Activated CD8-positive, alpha-beta T cell treated with anti-CD3 and anti-CD28 coated beads for 36 hours (primary cell): ENCODE results near the gene USP22. TPM values are rescaled to one million over a fixed set of nuclear protein-coding genes. Genes with fewer than 3 reads are reported as not detected.

Experiments
- ATAC-seq: fragments of 200-7000 bp; cut with Tn5 transposase; one replicate; pipeline ENCODE4 v1.10.0; 2021; ENCODE audit warnings: mild to moderate bottlenecking, moderate library complexity
- CTCF ChIA-PET: fragments of 350-600 bp; sonication (Branson Sonifier 250); formaldehyde crosslinking; loops from one replicate; lab custom pipeline; 2021; ENCODE audit warnings: antibody characterized with exemption; lab: Charles Lee
- POLR2A ChIA-PET: fragments of 350-600 bp; sonication (Branson Sonifier 250); formaldehyde crosslinking; loops from one replicate; lab custom pipeline; 2021; ENCODE audit warnings: antibody characterized with exemption; lab: Charles Lee
- DNase-seq: peaks from one replicate; pipeline ENCODE4 v3.0.0-alpha.2; 2020
- H3K27ac Mint-ChIP-seq: one replicate; pipeline ENCODE4 v1.8.0; 2021; ENCODE audit warnings: mild to moderate bottlenecking, mixed read lengths
- H3K27me3 Mint-ChIP-seq: one replicate; pipeline ENCODE4 v1.8.0; 2021; ENCODE audit warnings: mixed read lengths
- H3K36me3 Mint-ChIP-seq: one replicate; pipeline ENCODE4 v1.8.0; 2021; ENCODE audit warnings: low read depth, mixed read lengths
- H3K4me1 Mint-ChIP-seq: one replicate; pipeline ENCODE4 v1.8.0; 2021; ENCODE audit warnings: low read depth, mixed read lengths
- H3K4me3 Mint-ChIP-seq: one replicate; pipeline ENCODE4 v1.8.0; 2021; ENCODE audit warnings: mild to moderate bottlenecking, moderate library complexity, mixed read lengths
- H3K9me3 Mint-ChIP-seq: one replicate; pipeline ENCODE4 v1.8.0; 2021; ENCODE audit warnings: mixed read lengths
- intact Hi-C: fragments of 100-400 bp; cut with micrococcal nuclease; formaldehyde crosslinking; loops from one replicate; pipeline ENCODE4 v1.10.0; 2022
- total RNA-seq, 2 experiments: library from RNA; stranded (reverse); gene quantifications; one replicate each; pipeline ENCODE4 v1.2.3, GENCODE V29; 2021
- TF ChIP-seq, protein P1 (sequence below): fragments of 200-600 bp; IDR thresholded peaks from one replicate; pipeline ENCODE4 v1.8.0; 2022; ENCODE audit warnings: antibody characterized with exemption, mild to moderate bottlenecking

USP22 gene
- total RNA-seq, 2 experiments from 2014 or later, result 149 to 153 TPM

DNA sequence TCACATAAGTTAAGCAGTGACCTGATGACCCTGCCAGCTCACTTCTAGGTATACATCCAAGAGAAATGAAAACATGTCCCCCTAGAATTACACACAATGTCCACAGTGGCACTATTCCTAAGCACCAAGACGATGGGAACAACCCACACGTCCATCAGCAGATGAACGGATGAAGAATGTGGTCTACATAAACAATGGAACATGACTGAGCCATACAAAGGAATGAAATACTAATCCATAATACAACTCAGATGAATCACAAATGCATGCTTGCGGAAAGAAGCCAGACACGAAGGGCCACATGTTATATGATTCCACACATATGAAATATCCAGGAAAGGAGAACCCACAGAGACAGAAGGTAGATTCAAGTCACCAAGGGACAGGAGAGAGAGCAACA lies 17.4 kb downstream of the USP22 start:
- H3K27me3 Mint-ChIP-seq, result no peaks in the 10 kb centered on the region
- H3K4me3 Mint-ChIP-seq, result no peak overlapping the region
- peaks cover 59% of the 10 kb centered on the region for H3K4me1 Mint-ChIP-seq
- peaks cover 52% of the 10 kb centered on the region for H3K36me3 Mint-ChIP-seq
- TF ChIP-seq, protein P1, sequence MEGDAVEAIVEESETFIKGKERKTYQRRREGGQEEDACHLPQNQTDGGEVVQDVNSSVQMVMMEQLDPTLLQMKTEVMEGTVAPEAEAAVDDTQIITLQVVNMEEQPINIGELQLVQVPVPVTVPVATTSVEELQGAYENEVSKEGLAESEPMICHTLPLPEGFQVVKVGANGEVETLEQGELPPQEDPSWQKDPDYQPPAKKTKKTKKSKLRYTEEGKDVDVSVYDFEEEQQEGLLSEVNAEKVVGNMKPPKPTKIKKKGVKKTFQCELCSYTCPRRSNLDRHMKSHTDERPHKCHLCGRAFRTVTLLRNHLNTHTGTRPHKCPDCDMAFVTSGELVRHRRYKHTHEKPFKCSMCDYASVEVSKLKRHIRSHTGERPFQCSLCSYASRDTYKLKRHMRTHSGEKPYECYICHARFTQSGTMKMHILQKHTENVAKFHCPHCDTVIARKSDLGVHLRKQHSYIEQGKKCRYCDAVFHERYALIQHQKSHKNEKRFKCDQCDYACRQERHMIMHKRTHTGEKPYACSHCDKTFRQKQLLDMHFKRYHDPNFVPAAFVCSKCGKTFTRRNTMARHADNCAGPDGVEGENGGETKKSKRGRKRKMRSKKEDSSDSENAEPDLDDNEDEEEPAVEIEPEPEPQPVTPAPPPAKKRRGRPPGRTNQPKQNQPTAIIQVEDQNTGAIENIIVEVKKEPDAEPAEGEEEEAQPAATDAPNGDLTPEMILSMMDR, result no peak
- no peak for DNase-seq
- no peaks in the 10 kb centered on the region for H3K9me3 Mint-ChIP-seq
- H3K27ac Mint-ChIP-seq, result peak overlapping the region; percentile 7
- ATAC-seq, result no peak
- CTCF ChIA-PET, result interaction anchor here (0.8 to 1.1 kb wide), 3 partner anchors 16 to 19 kb away, joined by 3 read pairs; partner anchors contain the start of gene USP22
- intact Hi-C loops, result no loop called here
- POLR2A ChIA-PET, result no interaction called here

DNA sequence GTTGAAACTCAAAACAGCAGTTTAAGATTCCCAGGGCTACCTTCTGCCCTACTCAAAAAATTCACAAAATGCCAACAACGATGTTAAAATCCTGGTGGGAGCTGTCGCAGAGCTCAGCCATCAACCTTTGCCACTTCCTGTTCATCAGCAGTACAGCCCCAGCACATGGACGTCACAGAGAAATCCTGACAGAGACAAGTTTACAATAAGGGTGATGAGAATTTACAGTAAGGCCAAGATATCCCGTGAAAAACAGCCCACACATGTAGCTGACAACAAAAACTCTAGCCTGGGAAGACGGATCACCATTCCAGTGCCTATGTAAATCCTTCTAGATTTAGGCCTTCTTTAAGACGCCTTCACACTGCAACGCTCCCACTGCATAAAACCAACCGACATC lies 18.8 kb downstream of the USP22 start:
- peaks cover 51% of the 10 kb centered on the region for H3K4me1 Mint-ChIP-seq
- ChIA-PET POLR2A (interaction anchor here (1.2 kb wide), 1 partner anchor 19 kb away, joined by 4 read pairs; the partner anchor contains the start of gene USP22), CTCF (interaction anchor here (1.0 to 1.6 kb wide), 3 partner anchors 16 to 96 kb away, joined by 3 to 6 read pairs (median 3); no protein-coding TSS in a partner anchor)
- intact Hi-C loops, result no loop called here
- DNase-seq, result no peak
- no peaks in the 10 kb centered on the region for H3K9me3 Mint-ChIP-seq
- H3K4me3 Mint-ChIP-seq, result no peak overlapping the region
- peak overlapping the region; percentile 80 for H3K27ac Mint-ChIP-seq
- TF ChIP-seq, protein P1, result no peak
- H3K36me3 Mint-ChIP-seq, result peaks cover 65% of the 10 kb centered on the region
- no peak for ATAC-seq
- no peaks in the 10 kb centered on the region for H3K27me3 Mint-ChIP-seq

DNA sequence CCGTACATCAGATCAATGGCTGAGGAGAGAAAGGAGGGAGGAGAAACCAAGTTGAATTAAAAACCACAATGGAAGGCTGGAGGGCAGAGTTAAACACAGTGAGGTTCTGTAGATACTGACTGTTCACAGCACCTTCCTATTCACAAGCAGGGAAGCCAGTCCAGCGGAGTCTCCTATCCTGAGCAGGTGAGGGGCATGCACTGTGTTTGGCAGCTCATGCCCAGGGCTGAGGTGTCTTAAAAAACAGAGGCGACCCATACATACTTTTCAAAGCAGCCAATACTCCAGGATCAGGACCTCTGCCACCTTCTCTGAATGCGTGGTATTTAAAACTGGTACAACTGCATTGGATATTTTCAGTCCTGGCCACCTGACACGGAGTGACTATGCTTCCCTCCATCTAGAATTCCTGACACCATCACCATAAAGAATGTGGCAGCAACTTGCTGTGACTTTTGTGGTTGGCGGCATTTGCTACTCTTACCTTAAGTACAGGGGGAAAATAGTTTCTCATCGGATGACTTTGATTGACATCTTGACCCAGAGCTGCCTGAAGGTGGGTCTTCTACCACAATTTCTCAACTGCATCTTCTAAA lies 21.5 kb downstream of the USP22 start:
- intact Hi-C loops, result no loop called here
- H3K9me3 Mint-ChIP-seq, result no peaks in the 10 kb centered on the region
- TF ChIP-seq, protein P1, result no peak
- no peak for ATAC-seq
- H3K4me1 Mint-ChIP-seq, result peaks cover 41% of the 10 kb centered on the region
- no peak for DNase-seq
- H3K27me3 Mint-ChIP-seq, result no peaks in the 10 kb centered on the region
- ChIA-PET CTCF (interaction anchor here (1.0 to 3.6 kb wide), 4 partner anchors 15 to 78 kb away, joined by 3 to 12 read pairs (median 5); no protein-coding TSS in a partner anchor), POLR2A (interaction anchor here (0.7 to 1.1 kb wide), 3 partner anchors 12 to 20 kb away, joined by 3 to 4 read pairs (median 3); no protein-coding TSS in a partner anchor)
- H3K4me3 Mint-ChIP-seq, result no peak overlapping the region
- H3K36me3 Mint-ChIP-seq, result peaks cover 76% of the 10 kb centered on the region
- H3K27ac Mint-ChIP-seq, result no peak overlapping the region

DNA sequence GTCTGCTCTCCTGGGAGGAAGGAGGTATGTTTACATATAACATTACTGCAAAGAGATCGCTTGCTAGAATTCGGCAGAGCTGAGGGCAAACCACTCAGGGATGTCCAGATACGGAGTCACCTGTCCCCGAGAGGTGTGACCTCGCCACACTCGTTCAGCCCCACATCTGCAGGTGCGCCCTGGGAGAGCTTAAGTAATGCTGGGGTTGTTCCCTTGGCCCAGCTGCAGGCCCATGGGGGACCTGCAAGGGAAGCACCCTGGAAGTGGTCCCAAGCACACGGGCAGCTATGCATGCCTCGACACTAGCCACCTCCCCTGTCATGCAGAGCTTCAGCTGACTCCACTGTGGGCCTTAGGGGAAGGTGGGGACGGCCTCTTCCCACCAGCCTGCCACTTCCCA lies 22.2 kb downstream of the USP22 start:
- H3K9me3 Mint-ChIP-seq, result no peaks in the 10 kb centered on the region
- peaks cover 38% of the 10 kb centered on the region for H3K4me1 Mint-ChIP-seq
- no peak for ATAC-seq
- no peak overlapping the region for H3K27ac Mint-ChIP-seq
- DNase-seq, result no peak
- no peak overlapping the region for H3K4me3 Mint-ChIP-seq
- ChIA-PET CTCF (interaction anchor here (1.0 to 3.6 kb wide), 4 partner anchors 15 to 79 kb away, joined by 3 to 12 read pairs (median 5); no protein-coding TSS in a partner anchor), POLR2A (interaction anchor here (0.9 to 1.1 kb wide), 2 partner anchors 12 to 21 kb away, joined by 3 to 4 read pairs; no protein-coding TSS in a partner anchor)
- intact Hi-C loops, result no loop called here
- TF ChIP-seq, protein P1, result no peak
- peaks cover 75% of the 10 kb centered on the region for H3K36me3 Mint-ChIP-seq
- H3K27me3 Mint-ChIP-seq, result no peaks in the 10 kb centered on the region
